Measurements from ENCODE around the gene ANKMY1.

ANKMY1 gene

DNA sequence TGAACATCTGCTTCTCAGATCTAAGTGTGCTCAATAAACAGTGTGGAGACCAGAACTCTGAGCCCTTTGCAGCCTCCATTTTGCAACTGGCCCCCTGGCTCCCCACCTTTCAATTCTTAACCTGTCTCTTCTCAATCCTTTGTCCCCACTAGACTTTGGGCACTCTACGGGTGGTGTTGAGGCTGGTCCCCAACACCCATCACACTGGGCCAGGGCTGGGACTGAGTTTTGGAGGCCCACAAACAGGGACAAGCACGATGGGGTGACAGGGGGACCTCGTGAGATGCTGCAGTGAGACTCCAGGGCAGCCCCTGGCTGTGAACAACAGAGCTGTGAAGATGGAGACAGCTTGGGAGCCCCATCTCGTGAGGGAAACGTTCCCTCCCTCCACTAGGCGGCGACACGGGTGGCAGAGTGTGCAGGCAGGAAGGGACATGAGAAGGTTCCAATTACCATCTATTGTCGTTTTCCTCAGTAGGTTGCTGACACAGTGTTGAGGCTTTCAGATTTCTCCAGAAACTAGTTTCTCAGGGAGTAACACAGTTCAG is 1.2 kb downstream of the ANKMY1 start:
- H3K9me3 ChIP-seq = no peaks in the 10 kb centered on the region; the same call in 1 of the 2 replicates
- peaks cover 12% of the 10 kb centered on the region for H3K36me3 ChIP-seq
- DNase-seq = peak; percentile 59
- H3K4me3 ChIP-seq (ENCODE audit: low read depth, low read length) = no peak overlapping the region
- peaks cover 4% of the 10 kb centered on the region; the same call in 1 of the 2 replicates for H3K4me1 ChIP-seq
- TF ChIP-seq, protein P1, sequence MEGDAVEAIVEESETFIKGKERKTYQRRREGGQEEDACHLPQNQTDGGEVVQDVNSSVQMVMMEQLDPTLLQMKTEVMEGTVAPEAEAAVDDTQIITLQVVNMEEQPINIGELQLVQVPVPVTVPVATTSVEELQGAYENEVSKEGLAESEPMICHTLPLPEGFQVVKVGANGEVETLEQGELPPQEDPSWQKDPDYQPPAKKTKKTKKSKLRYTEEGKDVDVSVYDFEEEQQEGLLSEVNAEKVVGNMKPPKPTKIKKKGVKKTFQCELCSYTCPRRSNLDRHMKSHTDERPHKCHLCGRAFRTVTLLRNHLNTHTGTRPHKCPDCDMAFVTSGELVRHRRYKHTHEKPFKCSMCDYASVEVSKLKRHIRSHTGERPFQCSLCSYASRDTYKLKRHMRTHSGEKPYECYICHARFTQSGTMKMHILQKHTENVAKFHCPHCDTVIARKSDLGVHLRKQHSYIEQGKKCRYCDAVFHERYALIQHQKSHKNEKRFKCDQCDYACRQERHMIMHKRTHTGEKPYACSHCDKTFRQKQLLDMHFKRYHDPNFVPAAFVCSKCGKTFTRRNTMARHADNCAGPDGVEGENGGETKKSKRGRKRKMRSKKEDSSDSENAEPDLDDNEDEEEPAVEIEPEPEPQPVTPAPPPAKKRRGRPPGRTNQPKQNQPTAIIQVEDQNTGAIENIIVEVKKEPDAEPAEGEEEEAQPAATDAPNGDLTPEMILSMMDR (IDR thresholded peaks at IDR 0.05; ENCODE audit: low read depth, low read length) = peak; percentile 50
- no peaks in the 10 kb centered on the region for H3K27me3 ChIP-seq

DNA sequence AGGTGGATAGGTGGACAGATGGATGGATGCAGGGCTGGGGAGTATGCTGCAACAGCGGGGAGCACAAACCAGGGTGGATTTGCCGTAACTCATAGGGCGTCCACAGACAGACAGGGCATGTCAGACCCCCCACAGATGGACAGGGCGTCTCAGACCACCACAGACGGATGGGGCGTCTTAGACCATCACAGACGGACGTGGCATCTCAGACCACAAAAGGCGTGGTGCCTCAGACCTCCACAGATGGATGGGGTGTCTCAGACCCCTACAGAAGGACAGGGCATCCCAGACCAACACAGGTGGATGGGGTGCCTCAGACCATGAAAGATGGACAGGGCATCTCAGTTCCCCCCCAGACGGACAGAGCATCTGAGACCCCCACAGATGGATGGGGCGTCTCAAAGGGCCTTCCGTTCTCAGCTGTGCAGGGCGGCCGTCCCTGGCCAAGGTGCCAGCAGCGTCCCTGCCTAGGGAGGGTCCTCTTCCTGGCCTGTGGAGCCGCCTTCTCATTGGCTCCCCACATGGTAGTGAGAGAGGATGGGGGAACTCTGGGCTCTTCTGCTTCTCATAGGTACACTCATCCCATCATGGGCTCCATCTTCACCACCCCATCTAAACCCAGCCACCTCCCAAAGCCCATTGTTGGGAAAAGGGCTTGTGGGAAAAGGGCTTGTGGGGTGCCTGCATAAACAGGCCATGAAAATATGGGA is 2.1 kb downstream of the ANKMY1 start:
- H3K4me1 ChIP-seq = peaks cover 4% of the 10 kb centered on the region; the same call in 1 of the 2 replicates
- peaks cover 12% of the 10 kb centered on the region for H3K36me3 ChIP-seq
- no peaks in the 10 kb centered on the region for H3K27me3 ChIP-seq
- DNase-seq = no peak
- TF ChIP-seq, protein P1 (IDR thresholded peaks at IDR 0.05; ENCODE audit: low read depth, low read length) = no peak
- no peak overlapping the region for H3K4me3 ChIP-seq (ENCODE audit: low read depth, low read length)
- no peaks in the 10 kb centered on the region; the same call in 1 of the 2 replicates for H3K9me3 ChIP-seq

DNA sequence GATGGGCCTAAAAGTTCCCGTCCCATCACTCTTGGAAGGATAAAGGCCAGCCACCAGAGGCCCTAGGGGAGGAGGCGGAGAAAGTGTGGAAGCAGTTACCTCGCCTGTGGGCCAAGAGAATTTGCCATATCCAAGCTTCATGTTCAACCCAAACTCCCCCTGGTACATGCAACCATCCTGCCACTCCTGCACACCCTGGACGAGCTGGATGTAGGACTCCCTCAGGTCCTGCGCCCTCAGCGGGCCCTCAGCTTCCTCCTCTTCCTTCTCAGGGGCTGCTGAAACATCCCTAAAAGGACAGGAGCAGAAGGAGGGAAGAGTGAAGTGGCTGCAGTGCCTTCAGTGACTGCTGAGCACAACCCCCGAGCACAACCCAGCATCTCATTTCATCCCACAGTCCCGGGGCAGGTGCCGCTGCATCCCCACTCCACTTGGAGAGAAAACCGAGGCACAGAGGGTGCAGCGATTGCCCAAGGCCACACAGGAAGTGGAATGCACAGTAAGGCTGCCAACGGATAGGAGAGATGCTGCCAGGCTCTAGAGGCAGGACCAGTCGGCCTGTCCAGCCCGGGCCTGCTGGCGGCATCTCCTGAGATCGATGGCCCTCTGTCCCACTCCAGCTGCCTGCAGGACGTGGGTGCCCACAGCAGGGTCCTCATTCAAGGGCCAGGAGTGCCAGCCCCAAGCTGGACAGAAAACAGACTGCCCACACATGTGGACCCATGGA is 2.9 kb downstream of the ANKMY1 start:
- TF ChIP-seq, protein P1 (IDR thresholded peaks at IDR 0.05; ENCODE audit: low read depth, low read length) = no peak
- DNase-seq = no peak
- H3K36me3 ChIP-seq = peaks cover 12% of the 10 kb centered on the region
- H3K4me1 ChIP-seq = peaks cover 4% of the 10 kb centered on the region; the same call in 1 of the 2 replicates
- H3K4me3 ChIP-seq (ENCODE audit: low read depth, low read length) = no peak overlapping the region
- H3K9me3 ChIP-seq = no peaks in the 10 kb centered on the region; the same call in 1 of the 2 replicates
- H3K27me3 ChIP-seq = no peaks in the 10 kb centered on the region

DNA sequence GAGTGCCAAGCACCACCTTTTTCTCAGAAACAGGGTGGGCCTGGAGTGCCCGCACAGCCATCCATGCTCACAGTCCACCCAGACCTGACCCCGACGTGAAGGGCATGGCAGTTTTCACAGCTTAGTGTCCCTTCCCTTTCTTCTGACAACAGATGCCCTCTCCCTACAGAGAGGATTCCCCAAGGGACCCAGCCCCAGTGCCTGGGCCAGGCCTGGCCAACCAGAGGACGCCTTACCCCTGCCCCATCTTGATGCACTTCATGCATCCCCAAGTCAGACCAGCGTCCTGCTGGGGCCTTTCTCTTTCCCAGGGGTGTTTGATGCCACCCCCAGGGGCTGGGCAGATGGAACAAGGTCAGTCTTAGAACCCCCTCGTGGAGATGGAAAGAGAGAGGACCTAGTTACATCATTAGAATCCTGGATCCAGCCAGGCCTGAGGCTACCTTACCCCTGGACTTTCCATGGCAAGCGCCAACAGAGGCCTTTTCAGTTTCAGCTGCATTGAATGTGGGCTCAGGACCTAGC is 3.8 kb downstream of the ANKMY1 start:
- peaks cover 12% of the 10 kb centered on the region for H3K36me3 ChIP-seq
- H3K9me3 ChIP-seq = no peaks in the 10 kb centered on the region; the same call in 1 of the 2 replicates
- peak; percentile 35 for DNase-seq
- no peaks in the 10 kb centered on the region for H3K4me1 ChIP-seq
- H3K27me3 ChIP-seq = no peaks in the 10 kb centered on the region
- no peak overlapping the region for H3K4me3 ChIP-seq (ENCODE audit: low read depth, low read length)
- TF ChIP-seq, protein P1 (IDR thresholded peaks at IDR 0.05; ENCODE audit: low read depth, low read length) = no peak

DNA sequence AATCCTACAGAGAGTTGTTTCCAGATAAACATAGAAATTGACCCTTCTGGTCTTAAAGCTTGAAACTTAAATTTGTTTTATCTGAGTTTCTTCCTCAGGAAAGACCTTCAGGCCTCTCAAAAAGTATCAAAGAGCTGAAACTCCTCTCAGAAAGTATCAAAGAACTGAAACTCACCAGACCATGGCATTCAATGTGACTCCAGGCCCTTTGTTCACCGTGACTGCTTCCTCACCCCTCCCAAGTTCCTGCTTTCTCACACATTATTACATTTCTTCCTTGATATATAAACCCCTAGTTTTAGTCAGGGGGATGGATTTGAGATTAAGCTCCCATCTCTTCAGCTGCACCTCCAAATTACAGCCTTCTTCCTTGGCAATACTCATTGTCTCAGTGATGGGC is 6.0 kb downstream of the ANKMY1 start:
- H3K36me3 ChIP-seq = peaks cover 12% of the 10 kb centered on the region
- TF ChIP-seq, protein P1 (IDR thresholded peaks at IDR 0.05; ENCODE audit: low read depth, low read length) = no peak
- no peak for DNase-seq

More for the DNA sequence above, 6.0 kb downstream of the ANKMY1 start:
- Histone ChIP-seq H3K9me3 (no peaks in the 10 kb centered on the region; the same call in 1 of the 2 replicates), H3K4me3 (ENCODE audit: low read depth, low read length) (no peak overlapping the region), H3K27me3 (no peaks in the 10 kb centered on the region), H3K4me1 (no peaks in the 10 kb centered on the region)
